NCI-H1092 (cell line): ENCODE measurements around the gene CEP19.

Source experiments
- DNase-seq: peaks from one replicate; lab custom pipeline; 2025; lab: John Stamatoyannopoulos, UW

Gene CEP19

DNA sequence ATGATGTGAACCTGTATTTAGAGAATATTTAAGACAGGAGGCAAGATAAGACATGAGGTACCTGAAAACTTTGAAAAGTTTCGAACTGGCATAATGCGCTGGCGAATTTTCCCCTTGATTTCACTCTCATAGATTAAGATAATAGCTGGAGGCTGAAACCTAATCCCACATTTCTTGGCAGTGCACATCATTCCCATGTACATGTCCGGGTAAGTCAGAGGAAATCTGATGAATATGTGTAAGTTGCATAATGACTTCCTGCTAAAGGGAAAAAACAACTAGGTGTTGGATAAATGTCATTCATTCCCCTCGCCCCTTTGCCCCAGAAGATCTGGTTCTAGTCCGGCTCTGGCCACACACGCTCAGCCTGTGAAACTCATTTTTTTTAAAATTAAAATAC lies 3.6 kb downstream of the CEP19 start:
- DNase-seq, result no peak

GRCh38 chr3:196707566-196707965 lies 4.5 kb downstream of the CEP19 start:
- DNase-seq, result no peak

DNA sequence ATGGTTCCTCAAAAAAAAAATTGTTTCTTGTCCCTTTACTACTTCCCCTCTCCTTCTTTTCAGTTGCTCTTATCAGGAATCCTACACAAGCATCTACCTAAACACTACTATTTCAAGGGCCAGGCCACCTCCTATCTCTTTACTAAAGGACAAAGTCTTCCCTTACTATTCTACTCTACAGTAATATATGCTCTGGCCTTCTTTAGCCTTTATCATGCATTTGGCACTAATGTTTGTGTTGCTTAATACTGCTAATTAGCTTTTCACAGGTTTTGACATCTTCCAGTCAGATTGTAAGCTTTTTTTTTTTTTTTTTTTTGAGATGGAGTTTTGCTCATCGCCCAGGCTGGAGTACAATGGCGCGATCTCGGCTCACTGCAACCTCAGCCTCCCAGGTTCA lies 5.3 kb downstream of the CEP19 start:
- no peak for DNase-seq

GRCh38 chr3:196706327-196706726 lies 5.7 kb downstream of the CEP19 start:
- DNase-seq, result no peak

GRCh38 chr3:196700801-196701200 lies 11.2 kb downstream of the CEP19 start:
- no peak for DNase-seq

DNA sequence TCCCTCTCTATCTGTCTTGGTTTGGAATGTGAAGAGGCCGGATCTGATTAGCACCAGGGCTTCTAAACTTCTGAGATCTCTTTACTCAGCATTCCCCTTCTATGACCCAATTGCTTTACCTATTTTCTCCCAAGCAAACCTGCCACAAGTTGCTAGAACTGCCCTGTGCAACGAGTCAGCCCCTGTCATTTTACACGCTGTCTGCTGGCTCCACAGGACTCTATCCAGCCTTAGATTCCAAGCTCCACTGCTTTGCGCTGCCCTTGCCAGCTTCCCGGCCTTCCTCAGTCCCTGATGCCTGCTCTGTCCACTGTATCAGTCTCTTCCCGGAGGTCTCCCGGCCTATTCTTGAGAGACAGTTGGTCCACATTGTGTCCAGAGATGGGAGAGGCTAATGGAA lies 12.3 kb downstream of the CEP19 start:
- DNase-seq, result no peak

GRCh38 chr3:196697270-196697669 lies 14.8 kb downstream of the CEP19 start:
- no peak for DNase-seq

DNA sequence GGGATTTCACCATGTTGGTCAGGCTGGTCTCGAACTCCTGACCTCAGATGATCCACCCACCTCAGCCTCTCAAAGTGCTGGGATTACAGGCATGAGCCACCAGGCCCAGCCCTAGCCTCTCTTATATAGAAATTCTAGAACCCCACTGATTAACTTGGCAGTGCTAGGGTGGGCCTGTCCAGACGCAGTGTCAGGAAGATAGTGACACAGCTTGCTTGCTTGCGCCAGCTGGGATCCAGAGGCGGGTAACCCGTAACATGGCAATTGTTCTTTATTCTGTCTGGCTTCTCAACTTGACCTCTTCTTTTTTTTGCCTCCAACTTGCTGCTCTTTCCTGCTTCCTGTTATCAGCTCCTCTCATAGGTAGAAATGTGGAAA lies 16.2 kb downstream of the CEP19 start:
- DNase-seq, result no peak

GRCh38 chr3:196694941-196695848 lies 16.9 kb downstream of the CEP19 start:
- DNase-seq, result no peak

DNA sequence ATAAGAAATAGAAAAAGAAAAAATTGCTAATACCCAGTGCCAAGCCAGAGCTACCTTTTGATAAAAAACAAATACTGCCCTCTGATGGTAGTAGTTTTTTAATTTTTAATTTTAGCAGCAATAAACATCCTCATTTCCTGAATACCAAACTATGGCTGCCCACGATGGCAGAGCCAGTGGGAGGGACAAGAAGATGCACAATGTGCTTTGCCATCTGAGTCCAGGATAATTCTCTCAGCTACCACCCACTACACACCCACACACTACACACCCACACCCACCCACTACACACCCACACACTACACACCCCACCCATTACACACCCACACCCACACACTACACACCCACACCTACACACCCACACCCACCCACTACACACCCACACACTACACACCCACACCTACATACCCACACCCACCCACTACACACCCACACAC lies 17.8 kb downstream of the CEP19 start:
- DNase-seq, result no peak

DNA sequence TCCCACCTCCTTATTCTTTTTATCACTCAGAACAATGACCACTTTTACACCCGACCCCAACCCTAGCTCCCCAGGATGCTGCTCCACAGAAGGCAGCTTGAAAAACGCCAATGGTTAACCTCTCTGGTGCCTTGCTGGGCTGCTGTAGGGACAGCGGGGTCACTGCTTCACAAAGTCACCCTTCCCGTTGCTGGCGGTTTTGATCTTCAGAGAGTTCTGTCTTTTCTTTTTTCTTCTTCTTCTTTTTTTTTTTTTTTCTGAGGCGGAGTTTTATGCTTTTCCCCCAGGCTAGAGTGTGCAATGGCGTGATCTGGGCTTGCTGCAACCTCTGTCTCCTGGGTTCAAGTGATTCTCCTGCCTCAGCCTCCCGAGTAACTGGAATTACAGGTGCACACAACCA lies 20.7 kb downstream of the CEP19 start:
- DNase-seq, result no peak

DNA sequence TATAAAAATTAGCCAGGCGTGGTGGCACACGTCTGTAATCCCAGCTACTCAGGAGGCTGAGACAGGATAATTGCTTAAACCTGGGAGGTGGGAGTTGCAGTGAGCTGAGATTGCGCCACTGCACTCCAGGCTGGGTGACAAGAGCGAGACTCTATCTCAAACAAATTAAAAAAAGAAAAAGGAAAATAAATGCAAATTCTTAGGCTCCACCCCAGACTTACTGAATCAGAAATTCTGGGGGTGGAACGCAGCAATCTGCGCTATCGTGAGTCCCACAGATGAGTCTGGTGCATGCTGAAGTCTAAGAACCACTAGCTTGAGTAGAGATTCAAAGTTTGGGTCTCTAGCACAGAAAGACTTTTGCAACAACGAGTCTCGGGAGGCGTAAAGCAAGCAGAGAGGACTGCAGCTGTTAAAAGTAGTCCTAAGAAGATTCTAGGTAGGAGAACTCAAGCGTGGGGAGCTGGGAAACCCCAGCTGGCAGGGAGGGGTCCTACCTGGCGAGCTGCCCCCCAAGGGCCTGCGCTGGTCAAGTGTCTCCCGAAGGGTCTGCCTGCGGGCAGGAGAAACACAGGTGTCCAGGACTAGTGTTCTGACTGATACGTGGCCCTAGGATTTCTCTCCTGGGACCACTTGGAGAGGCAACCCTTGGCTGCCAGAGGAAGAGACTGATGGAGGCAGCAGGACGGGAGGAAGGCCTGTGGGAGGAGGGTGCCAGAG lies 21.9 kb downstream of the CEP19 start:
- DNase-seq, result no peak

DNA sequence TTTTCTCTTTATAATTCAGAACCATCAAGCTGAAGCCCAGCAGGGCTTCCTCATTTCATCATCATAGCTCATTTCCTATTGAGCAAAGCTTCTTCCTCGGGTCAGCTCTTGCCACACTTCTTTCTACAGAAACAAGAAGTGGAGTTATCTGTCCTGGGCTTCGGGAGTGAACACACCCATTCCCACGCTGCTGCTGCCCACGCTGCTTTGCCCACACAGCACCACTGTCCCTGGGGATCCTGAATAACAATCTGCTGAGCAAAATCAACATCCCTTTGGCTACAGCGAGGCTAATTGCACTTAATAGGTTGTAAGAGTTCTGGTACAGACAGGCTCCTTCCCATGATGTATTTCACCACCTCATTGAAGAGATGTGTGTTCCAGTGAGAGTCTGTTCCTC lies 23.7 kb downstream of the CEP19 start:
- DNase-seq, result no peak

- DNase-seq, result no peak
Measured at GRCh38 chr3:196686436-196686835, 25.6 kb downstream of the CEP19 start.

GRCh38 chr3:196684548-196685407 lies 27.3 kb downstream of the CEP19 start:
- peak; percentile 19 for DNase-seq

- no peak for DNase-seq
Measured at GRCh38 chr3:196677931-196678330, 34.1 kb downstream of the CEP19 start.

DNA sequence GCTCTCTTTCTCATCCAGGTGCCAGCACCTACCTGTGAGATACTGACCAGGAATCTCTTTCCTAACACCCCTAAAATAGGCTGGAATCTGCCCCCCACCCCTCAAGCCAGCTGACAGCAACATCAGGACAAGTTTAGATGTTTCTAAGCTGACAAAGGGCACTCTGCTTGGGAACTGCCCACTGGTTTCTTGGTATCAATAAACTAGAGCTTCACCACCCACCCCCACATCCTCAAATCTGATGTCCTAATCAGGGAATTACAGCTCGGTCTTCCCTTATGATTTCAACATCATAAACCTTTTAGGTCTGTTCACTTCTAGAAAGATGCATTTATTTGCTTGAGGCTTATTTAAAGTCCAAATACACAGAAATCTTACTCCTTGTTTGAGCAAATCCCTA lies 34.7 kb downstream of the CEP19 start:
- DNase-seq, result no peak

- no peak for DNase-seq
Measured at GRCh38 chr3:196673632-196674031, 38.4 kb downstream of the CEP19 start.

DNA sequence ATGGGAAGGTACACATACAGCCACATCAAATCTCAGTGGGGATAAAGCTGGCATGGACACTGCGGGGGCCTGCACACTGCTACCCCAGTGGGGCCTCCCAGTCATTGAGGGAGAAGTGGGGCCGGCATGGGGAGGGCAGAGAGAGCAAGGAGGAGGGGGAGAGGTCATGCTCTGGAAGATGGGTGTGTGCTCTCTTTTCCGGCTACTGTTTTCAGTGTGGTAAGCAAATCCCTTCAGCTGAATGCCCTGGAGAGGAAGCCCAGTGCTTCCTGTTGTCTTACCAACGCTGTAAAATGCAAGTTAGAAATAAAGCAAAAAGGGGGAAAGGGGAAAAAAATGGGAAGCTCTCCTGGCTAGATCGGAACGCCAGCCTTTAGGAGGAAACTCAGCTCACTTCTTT lies 41.7 kb downstream of the CEP19 start:
- DNase-seq, result no peak

GRCh38 chr3:196667056-196667825 lies 44.8 kb downstream of the CEP19 start:
- DNase-seq, result no peak

DNA sequence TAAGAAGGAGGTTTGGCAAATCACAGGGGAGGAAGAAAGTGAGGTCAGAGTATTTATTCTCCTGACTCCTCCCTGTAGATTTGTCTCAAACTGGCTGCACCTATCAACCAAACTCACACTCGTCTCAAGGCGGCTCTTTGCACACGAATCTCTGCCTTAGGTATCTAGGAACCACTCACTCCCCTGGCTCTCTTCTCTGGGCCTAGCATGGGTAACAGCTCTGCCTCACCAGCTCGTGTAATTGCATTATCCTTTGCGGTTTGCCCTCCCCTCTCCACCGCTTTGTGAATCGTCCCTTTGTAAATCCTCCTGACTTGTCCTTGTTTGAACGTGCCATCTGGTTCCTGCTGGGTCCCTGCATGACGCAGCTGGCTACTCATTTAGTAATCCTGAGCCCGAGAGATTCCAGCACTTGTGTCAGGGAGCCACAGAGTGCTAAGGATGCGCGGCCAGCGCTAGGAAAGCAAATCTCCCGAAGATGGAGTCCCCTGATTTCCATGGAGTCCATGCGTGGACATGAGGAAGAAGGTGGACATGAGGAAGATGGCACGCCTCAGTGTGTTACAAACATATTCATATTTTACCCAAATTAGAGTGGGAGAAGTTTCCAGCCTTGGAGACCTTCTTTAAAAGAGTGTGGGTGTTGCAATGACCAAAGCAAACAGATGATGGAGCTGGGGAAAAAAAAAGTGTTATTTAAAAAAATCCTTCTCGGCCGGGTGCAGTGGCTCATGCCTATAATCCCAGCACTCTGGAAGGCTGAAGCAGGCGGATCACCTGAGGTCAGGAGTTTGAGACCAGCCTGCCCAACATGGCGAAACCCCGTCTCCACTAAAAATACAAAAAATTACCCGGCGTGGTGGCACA lies 45.8 kb downstream of the CEP19 start:
- DNase-seq, result peak; percentile 17
